Stimulated activated naive CD8-positive, alpha-beta T cell treated with anti-CD3 and anti-CD28 coated beads, Interleukin-15, Interleukin-2, amounts not matched to agents 100 U/mL and 50 U/mL, for 24 hours (primary cell): Measurements from ENCODE around the gene FYB2.

Experiments used
- ATAC-seq: fragments of 150-1000 bp; cut with Tn5 transposase; one replicate; pipeline ENCODE4 v1.10.0; 2021
- DNase-seq: peaks from one replicate; pipeline ENCODE4 v3.0.0; 2021

Gene FYB2

GRCh38 chr1:56709995-56710394 is 109.2 kb downstream of the FYB2 start:
- no peak for ATAC-seq
- no peak for DNase-seq

GRCh38 chr1:56709269-56709880 is 109.8 kb downstream of the FYB2 start:
- DNase-seq (no peak), ATAC-seq (no peak)

- no peak for ATAC-seq
- no peak for DNase-seq
Observed at GRCh38 chr1:56707379-56707778, 111.8 kb downstream of the FYB2 start.

GRCh38 chr1:56703747-56704146 is 115.5 kb downstream of the FYB2 start:
- ATAC-seq (no peak), DNase-seq (no peak)

GRCh38 chr1:56696663-56697062 is 122.5 kb downstream of the FYB2 start:
- ATAC-seq (no peak), DNase-seq (no peak)

GRCh38 chr1:56688522-56689026 is 130.6 kb downstream of the FYB2 start:
- DNase-seq, result no peak
- peak; percentile 92 for ATAC-seq

GRCh38 chr1:56686169-56686568 is 133.0 kb downstream of the FYB2 start:
- DNase-seq (no peak), ATAC-seq (no peak)

- DNase-seq, result no peak
- no peak for ATAC-seq
Observed at GRCh38 chr1:56683569-56683968, 135.6 kb downstream of the FYB2 start.

GRCh38 chr1:56676571-56677035 is 142.6 kb downstream of the FYB2 start:
- DNase-seq, result no peak

GRCh38 chr1:56675763-56676162 is 143.4 kb downstream of the FYB2 start:
- ATAC-seq, result no peak
- no peak for DNase-seq

More at GRCh38 chr1:56676571-56677035, 142.6 kb downstream of the FYB2 start:
- ATAC-seq, result no peak

GRCh38 chr1:56672579-56672978 is 146.6 kb downstream of the FYB2 start:
- DNase-seq, result no peak
- ATAC-seq, result no peak

GRCh38 chr1:56671542-56671941 is 147.7 kb downstream of the FYB2 start:
- ATAC-seq, result no peak
- DNase-seq, result no peak

- ATAC-seq (no peak), DNase-seq (no peak)
Observed at GRCh38 chr1:56671085-56671484, 148.1 kb downstream of the FYB2 start.

GRCh38 chr1:56670350-56670749 is 148.9 kb downstream of the FYB2 start:
- ATAC-seq (no peak), DNase-seq (no peak)
